Measurements from ENCODE around the gene CAPN13.

DNA sequence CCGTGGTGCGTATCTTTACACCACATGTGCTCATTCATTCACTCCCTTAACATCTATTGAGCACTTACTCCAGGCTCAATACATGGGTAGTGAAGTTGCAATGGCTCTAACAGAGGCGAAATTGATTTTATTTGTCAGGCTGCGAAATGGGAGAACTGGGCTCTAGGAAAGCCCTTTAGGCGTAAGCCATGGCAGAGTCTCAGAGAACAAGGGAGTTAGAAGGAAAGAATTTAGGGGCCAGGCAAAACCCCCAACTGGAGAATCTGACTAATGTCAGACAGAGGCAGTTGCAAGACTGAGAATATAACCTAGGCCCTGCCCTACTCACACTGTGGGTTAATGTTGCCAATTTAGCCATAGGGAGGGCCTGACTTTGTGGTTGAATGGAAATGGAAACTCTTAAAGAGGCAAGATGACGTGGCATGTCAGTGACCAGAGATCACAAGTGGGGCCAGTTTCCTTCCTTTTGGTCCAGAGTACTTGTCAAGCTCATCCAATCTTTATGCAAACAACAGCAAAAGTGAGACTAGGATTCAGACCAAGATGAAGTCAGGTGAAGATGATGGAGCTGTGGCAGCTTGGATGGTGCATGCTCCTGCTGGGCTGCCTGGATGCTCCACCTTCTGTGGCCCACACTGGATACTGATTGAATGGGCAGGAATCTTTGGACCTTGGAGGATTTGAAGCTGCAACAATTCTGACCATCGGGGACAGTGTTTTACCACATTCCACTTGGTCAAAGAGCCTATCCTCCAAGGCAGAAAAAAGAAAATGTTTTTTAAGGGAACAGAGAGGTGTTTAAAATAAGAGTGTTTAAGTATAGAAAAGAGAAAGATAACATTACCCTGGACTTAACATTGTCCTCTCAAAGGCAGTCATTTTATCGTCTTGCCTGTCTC, 92.2 kb downstream of the CAPN13 start:
- TF ChIP-seq GATA3 (IDR thresholded peaks at IDR 0.05; ENCODE audit: low read depth, low read length) (no peak), GATA2 (IDR thresholded peaks at IDR 0.05; ENCODE audit: low read depth, low read length) (no peak)

Data from SH-SY5Y (cell line).